ENCODE measurements around the gene DPP10.

Gene DPP10

GRCh38 chr2:114784890-114785583, 342.6 kb downstream of the DPP10 start:
- DNase-seq (ENCODE audit: insufficient read length) (no peak), FAIRE-seq (no peak)
- TF ChIP-seq TAF1 (IDR thresholded peaks at IDR 0.05; ENCODE audit: borderline replicate concordance, low read depth, low read length) = no peak

GRCh38 chr2:114786901-114787300, 344.5 kb downstream of the DPP10 start:
- TF ChIP-seq TAF1 (IDR thresholded peaks at IDR 0.05; ENCODE audit: borderline replicate concordance, low read depth, low read length) (no peak), POLR2A (IDR thresholded peaks at IDR 0.05; ENCODE audit: low read depth, low read length) (no peak), POLR2AphosphoS5 (IDR thresholded peaks at IDR 0.05; ENCODE audit: low read depth, low read length) (no peak)
- DNase-seq (ENCODE audit: insufficient read length) (no peak), FAIRE-seq (no peak)

- FAIRE-seq = no peak
- no peak for DNase-seq (ENCODE audit: insufficient read length)
- TF ChIP-seq POLR2AphosphoS5 (IDR thresholded peaks at IDR 0.05; ENCODE audit: low read depth, low read length) (no peak), TAF1 (IDR thresholded peaks at IDR 0.05; ENCODE audit: borderline replicate concordance, low read depth, low read length) (no peak), POLR2A (IDR thresholded peaks at IDR 0.05; ENCODE audit: low read depth, low read length) (no peak)
These were observed 345.0 kb downstream of the DPP10 start for GRCh38 chr2:114787486-114787885.

GRCh38 chr2:114789989-114790388, 347.5 kb downstream of the DPP10 start:
- DNase-seq (ENCODE audit: insufficient read length) = no peak
- TF ChIP-seq POLR2A (IDR thresholded peaks at IDR 0.05; ENCODE audit: low read depth, low read length) (no peak), TAF1 (IDR thresholded peaks at IDR 0.05; ENCODE audit: borderline replicate concordance, low read depth, low read length) (no peak), POLR2AphosphoS5 (IDR thresholded peaks at IDR 0.05; ENCODE audit: low read depth, low read length) (no peak)
- no peak for FAIRE-seq

- TF ChIP-seq POLR2A (IDR thresholded peaks at IDR 0.05; ENCODE audit: low read depth, low read length) = no peak
- TF ChIP-seq POLR2AphosphoS5 (IDR thresholded peaks at IDR 0.05; ENCODE audit: low read depth, low read length) = no peak
- no peak for TF ChIP-seq TAF1 (IDR thresholded peaks at IDR 0.05; ENCODE audit: borderline replicate concordance, low read depth, low read length)
- DNase-seq (ENCODE audit: insufficient read length) = no peak
- no peak for FAIRE-seq
These were observed 355.1 kb downstream of the DPP10 start for GRCh38 chr2:114797540-114797939.

GRCh38 chr2:114797942-114798341, 355.5 kb downstream of the DPP10 start:
- FAIRE-seq (no peak), DNase-seq (ENCODE audit: insufficient read length) (no peak)
- TF ChIP-seq POLR2A (IDR thresholded peaks at IDR 0.05; ENCODE audit: low read depth, low read length) = no peak
- TF ChIP-seq TAF1 (IDR thresholded peaks at IDR 0.05; ENCODE audit: borderline replicate concordance, low read depth, low read length) = no peak
- no peak for TF ChIP-seq POLR2AphosphoS5 (IDR thresholded peaks at IDR 0.05; ENCODE audit: low read depth, low read length)

GRCh38 chr2:114800371-114800770, 357.9 kb downstream of the DPP10 start:
- FAIRE-seq = no peak
- TF ChIP-seq POLR2AphosphoS5 (IDR thresholded peaks at IDR 0.05; ENCODE audit: low read depth, low read length) (no peak), TAF1 (IDR thresholded peaks at IDR 0.05; ENCODE audit: borderline replicate concordance, low read depth, low read length) (no peak), POLR2A (IDR thresholded peaks at IDR 0.05; ENCODE audit: low read depth, low read length) (no peak)
- DNase-seq (ENCODE audit: insufficient read length) = no peak

- no peak for TF ChIP-seq TAF1 (IDR thresholded peaks at IDR 0.05; ENCODE audit: borderline replicate concordance, low read depth, low read length)
- TF ChIP-seq POLR2AphosphoS5 (IDR thresholded peaks at IDR 0.05; ENCODE audit: low read depth, low read length) = no peak
- TF ChIP-seq POLR2A (IDR thresholded peaks at IDR 0.05; ENCODE audit: low read depth, low read length) = no peak
- DNase-seq (ENCODE audit: insufficient read length) (no peak), FAIRE-seq (no peak)
These were observed 362.8 kb downstream of the DPP10 start for GRCh38 chr2:114805195-114805594.

GRCh38 chr2:114810092-114810491, 367.7 kb downstream of the DPP10 start:
- DNase-seq (ENCODE audit: insufficient read length) (no peak), FAIRE-seq (no peak)
- no peak for TF ChIP-seq TAF1 (IDR thresholded peaks at IDR 0.05; ENCODE audit: borderline replicate concordance, low read depth, low read length)
- TF ChIP-seq POLR2AphosphoS5 (IDR thresholded peaks at IDR 0.05; ENCODE audit: low read depth, low read length) = no peak
- TF ChIP-seq POLR2A (IDR thresholded peaks at IDR 0.05; ENCODE audit: low read depth, low read length) = no peak

GRCh38 chr2:114812261-114812660, 369.8 kb downstream of the DPP10 start:
- FAIRE-seq = no peak
- TF ChIP-seq POLR2A (IDR thresholded peaks at IDR 0.05; ENCODE audit: low read depth, low read length) = no peak
- TF ChIP-seq POLR2AphosphoS5 (IDR thresholded peaks at IDR 0.05; ENCODE audit: low read depth, low read length) = no peak
- no peak for DNase-seq (ENCODE audit: insufficient read length)

GRCh38 chr2:114814355-114814754, 371.9 kb downstream of the DPP10 start:
- DNase-seq (ENCODE audit: insufficient read length) (no peak), FAIRE-seq (no peak)
- TF ChIP-seq TAF1 (IDR thresholded peaks at IDR 0.05; ENCODE audit: borderline replicate concordance, low read depth, low read length) (no peak), POLR2AphosphoS5 (IDR thresholded peaks at IDR 0.05; ENCODE audit: low read depth, low read length) (no peak), POLR2A (IDR thresholded peaks at IDR 0.05; ENCODE audit: low read depth, low read length) (no peak)

GRCh38 chr2:114821055-114821454, 378.6 kb downstream of the DPP10 start:
- no peak for DNase-seq (ENCODE audit: insufficient read length)
- no peak for FAIRE-seq
- TF ChIP-seq POLR2A (IDR thresholded peaks at IDR 0.05; ENCODE audit: low read depth, low read length) (no peak), TAF1 (IDR thresholded peaks at IDR 0.05; ENCODE audit: borderline replicate concordance, low read depth, low read length) (no peak), POLR2AphosphoS5 (IDR thresholded peaks at IDR 0.05; ENCODE audit: low read depth, low read length) (no peak)
